HepG2 (cell line): ENCODE data around the gene LRRC32. TPM values are rescaled to one million over a fixed set of nuclear protein-coding genes. Genes with fewer than 3 reads are reported as not detected.

Source experiments
- ATAC-seq: fragments of 200-7000 bp; cut with Tn5 transposase; 3 replicates; pipeline ENCODE4 v1.9.1; 2020; ENCODE audit warnings: mild to moderate bottlenecking, moderate library complexity
- BruUV-seq: library from RNA; stranded (reverse); fragments of 400-500 nt; replicated peaks from 2 replicates; lab custom pipeline; 2021; lab: Mats Ljungman, UMichigan
- CTCF ChIA-PET: fragments of 300-600 bp; formaldehyde crosslinking; extraction: SDS; loops from one replicate; lab custom pipeline; 2021; ENCODE audit warnings: low total read pairs, inconsistent platforms, low intra/inter-chr PET ratio; lab: Yijun Ruan, JAX
- POLR2A ChIA-PET: fragments of 350-600 bp; sonication (Branson Sonifier 250); formaldehyde crosslinking; loops from one replicate; lab custom pipeline; 2020; ENCODE audit warnings: antibody characterized with exemption, inconsistent platforms; lab: Yijun Ruan, JAX
- DNase-seq: peaks from one replicate; pipeline ENCODE4 v3.0.0-alpha.2; 2015; ENCODE audit warnings: low spot score
- FAIRE-seq: peaks from 3 replicates; lab custom pipeline; 2011; peaks lifted over from hg19 to GRCh38; lab: Jason Lieb, UNC
- H2AFZ ChIP-seq: one replicate; pipeline ENCODE4 v1.6.1; 2011; ENCODE audit warnings: low read length, inconsistent platforms
- H3K27ac ChIP-seq: fragments of 300-600 bp; 3 replicates; pipeline ENCODE4 v1.8.0; 2011; ENCODE audit warnings: mixed run types, mild to moderate bottlenecking, mixed read lengths, low read length, inconsistent platforms; ENCODE audit not compliant: insufficient read depth; ENCODE audit errors: extremely low read length
- H3K27me3 ChIP-seq, 2 experiments: fragments of 200-600 bp in 1 of 2; 2 replicates in 1 of 2; 3 replicates in 1 of 2; pipeline versions ENCODE4 v1.6.0 to v1.8.0; 2011; ENCODE audit warnings: low read length in 2 of 2, mild to moderate bottlenecking in 2 of 2, moderate library complexity in 2 of 2, inconsistent platforms in 1 of 2; ENCODE audit not compliant: insufficient read depth in 2 of 2, control insufficient read depth in 1 of 2
- H3K36me3 ChIP-seq, 2 experiments: fragments of 200-600 bp in 1 of 2; replicated peaks in 1 of 2; 2 replicates in 1 of 2; 3 replicates in 1 of 2; pipeline versions ENCODE4 v1.5.1 to v1.8.0; 2011; ENCODE audit warnings: low read length in 2 of 2, inconsistent platforms in 1 of 2; ENCODE audit not compliant: insufficient read depth in 2 of 2, control insufficient read depth in 1 of 2
- H3K4me1 ChIP-seq: 2 replicates; pipeline ENCODE4 v1.5.1; 2012; ENCODE audit warnings: low read length, inconsistent platforms; ENCODE audit not compliant: insufficient read depth
- H3K4me2 ChIP-seq: 2 replicates; pipeline ENCODE4 v1.6.0; 2011; ENCODE audit warnings: low read depth, low read length, inconsistent platforms
- H3K4me3 ChIP-seq, 3 experiments: fragments of 200-600 bp in 1 of 3; sonication (generic), shearing (Covaris generic) in 1 of 3; replicated peaks in 1 of 3; 2 replicates each; pipeline ENCODE4 v1.5.1; 2011 to 2016; ENCODE audit warnings: low read length in 3 of 3, inconsistent platforms in 2 of 3, low read depth in 2 of 3, mild to moderate bottlenecking in 2 of 3, control low read depth in 1 of 3, mixed read lengths in 1 of 3; ENCODE audit not compliant: insufficient read depth in 1 of 3
- H3K79me2 ChIP-seq: one replicate; pipeline ENCODE4 v1.6.1; 2011; ENCODE audit warnings: low read length, inconsistent platforms; ENCODE audit not compliant: insufficient read depth
- H3K9ac ChIP-seq: 2 replicates; pipeline ENCODE4 v1.6.0; 2011; ENCODE audit warnings: mild to moderate bottlenecking, low read depth, low read length, inconsistent platforms; ENCODE audit not compliant: insufficient read depth
- H3K9me3 ChIP-seq: 2 replicates; pipeline ENCODE4 v1.5.1; 2012; ENCODE audit warnings: mild to moderate bottlenecking, low read length
- H4K20me1 ChIP-seq: 2 replicates; pipeline ENCODE4 v1.6.0; 2011; ENCODE audit warnings: inconsistent platforms, mild to moderate bottlenecking, low read length, moderate library complexity; ENCODE audit not compliant: insufficient read depth
- ATF4 ChIP-seq, 2 experiments: fragments of 450-650 bp in 1 of 2; sonication (generic) in 1 of 2; formaldehyde crosslinking; IDR thresholded peaks; 2 replicates each; pipeline versions ENCODE4 v1.5.0 to v1.8.0; 2020 to 2022; ENCODE audit warnings: mild to moderate bottlenecking in 1 of 2, missing genetic modification reagents in 1 of 2
- JUN ChIP-seq: sonication (generic); formaldehyde crosslinking; IDR thresholded peaks from 2 replicates; pipeline ENCODE4 v1.4.0; 2020; ENCODE audit warnings: mild to moderate bottlenecking, missing genetic modification reagents
- NAIF1 ChIP-seq: sonication (generic); formaldehyde crosslinking; IDR thresholded peaks from 2 replicates; pipeline ENCODE4 v1.5.0; 2020; ENCODE audit warnings: mild to moderate bottlenecking, missing genetic modification reagents, borderline replicate concordance
- NONO ChIP-seq, 2 experiments: fragments of 450-650 bp in 1 of 2; sonication (generic) in 1 of 2; formaldehyde crosslinking in 1 of 2; IDR thresholded peaks in 1 of 2; conservative IDR thresholded peaks in 1 of 2; 2 replicates each; pipeline versions ENCODE4 v1.6.1 to v1.8.0; 2017 to 2022; ENCODE audit warnings: mild to moderate bottlenecking in 1 of 2, missing genetic modification reagents in 1 of 2, moderate library complexity in 1 of 2
- NPAS2 ChIP-seq: sonication (generic); formaldehyde crosslinking; IDR thresholded peaks from 2 replicates; pipeline ENCODE4 v1.8.0; 2022; ENCODE audit warnings: mild to moderate bottlenecking, missing genetic modification reagents, borderline replicate concordance
- PLSCR1 ChIP-seq: sonication (generic); formaldehyde crosslinking; IDR thresholded peaks from 2 replicates; pipeline ENCODE4 v1.5.0; 2020; ENCODE audit warnings: missing genetic modification reagents, mild to moderate bottlenecking, borderline replicate concordance
- POGZ ChIP-seq: sonication (generic); formaldehyde crosslinking; IDR thresholded peaks from 2 replicates; pipeline ENCODE4 v1.4.0; 2020; ENCODE audit warnings: mild to moderate bottlenecking, missing genetic modification reagents
- PRMT3 ChIP-seq: sonication (generic); formaldehyde crosslinking; IDR thresholded peaks from 2 replicates; pipeline ENCODE4 v1.8.1; 2022; ENCODE audit warnings: low read depth, mild to moderate bottlenecking, moderate library complexity, missing genetic modification reagents, borderline replicate concordance
- STAT6 ChIP-seq: sonication (generic); formaldehyde crosslinking; IDR thresholded peaks from 2 replicates; pipeline ENCODE4 v1.4.0; 2020; ENCODE audit warnings: missing genetic modification reagents, mild to moderate bottlenecking, borderline replicate concordance
- THAP8 ChIP-seq: sonication (generic); formaldehyde crosslinking; IDR thresholded peaks from 2 replicates; pipeline ENCODE4 v1.5.1; 2020; ENCODE audit warnings: missing genetic modification reagents, mild to moderate bottlenecking, borderline replicate concordance
- TIGD3 ChIP-seq: sonication (generic); formaldehyde crosslinking; IDR thresholded peaks from 2 replicates; pipeline ENCODE4 v1.5.1; 2020; ENCODE audit warnings: mild to moderate bottlenecking, missing genetic modification reagents, borderline replicate concordance
- TP53 ChIP-seq: sonication (generic); formaldehyde crosslinking; conservative IDR thresholded peaks from 2 replicates; pipeline ENCODE4 v1.4.0; 2020; ENCODE audit warnings: missing genetic modification reagents
- ZFP1 ChIP-seq: IDR thresholded peaks from 2 replicates; pipeline ENCODE4 v1.6.1; 2016
- ZFP36 ChIP-seq: fragments of 150-350 bp; IDR thresholded peaks from 2 replicates; pipeline ENCODE4 v1.6.1; 2018; ENCODE audit warnings: borderline replicate concordance, low read length, low read depth; ENCODE audit not compliant: partially characterized antibody
- ZNF556 ChIP-seq: sonication (generic); formaldehyde crosslinking; IDR thresholded peaks from 2 replicates; pipeline ENCODE4 v1.4.0; 2020; ENCODE audit warnings: mild to moderate bottlenecking, missing genetic modification reagents, borderline replicate concordance
- ZSCAN31 ChIP-seq: sonication (generic); formaldehyde crosslinking; IDR thresholded peaks from 2 replicates; pipeline ENCODE4 v1.5.0; 2020; ENCODE audit warnings: low read depth, mild to moderate bottlenecking, missing genetic modification reagents
- WGBS: methylation state at CpG from one replicate; pipeline ENCODE4 v1.1.6; 2017; ENCODE audit warnings: low lambda C conversion rate; 5-methylcytosine and 5-hydroxymethylcytosine counted together
- in situ Hi-C: cut with HindIII; loops from 2 replicates; pipeline ENCODE4 v1.10.0; 2017; ENCODE audit warnings: low pct_unique_long_range_greater_than_20kb; ENCODE audit not compliant: extremely low pct_ligation_motif_present
- intact Hi-C: fragments of 100-400 bp; cut with micrococcal nuclease; formaldehyde crosslinking; loops from one replicate; pipeline ENCODE4 v1.10.0; 2022; ENCODE audit not compliant: unreplicated experiment
- polyA plus RNA-seq, 8 experiments: library from polyadenylated mRNA; depleted of rRNA in 3 of 8; stranded (reverse) in 7 of 8; unstranded in 1 of 8; fragments of >200 nt; fragmentation: Illumina TruSeq in 4 of 8; extraction: Trizol in 4 of 8; gene quantifications; 2 replicates each; pipeline versions ENCODE4 v1.2.1 to v1.2.3, GENCODE V29; 2011 to 2016; ENCODE audit warnings: low read depth in 4 of 8, missing spikeins in 1 of 8, mixed read lengths in 1 of 8; ENCODE audit not compliant: insufficient read depth in 1 of 8
- total RNA-seq, 5 experiments: library from RNA; depleted of rRNA; stranded (reverse); fragments of >200 nt; fragmentation: Illumina TruSeq; extraction: Trizol; gene quantifications; 2 replicates each; pipeline ENCODE4 v1.2.3, GENCODE V29; 2016; ENCODE audit warnings: low read depth in 1 of 5

LRRC32 gene
- total and polyA plus RNA-seq, 2 of the 13 experiments (the other 11 are each of a cell fraction or from before 2014, with no cell fraction given) = 0.07 TPM; not detected in 1

- ATAC-seq (no peak), FAIRE-seq (no peak), DNase-seq (no peak)
- intact Hi-C loops = no loop called here
- no peak overlapping the region for H2AFZ ChIP-seq
- H3K9ac ChIP-seq = no peak overlapping the region
- no peak overlapping the region for H3K4me3 ChIP-seq
- no peaks in the 10 kb centered on the region for H3K4me1 ChIP-seq
- no peak overlapping the region for H3K4me2 ChIP-seq
- WGBS = 31% methylated on average over 8 of the region's 12 CpGs
- peaks cover 7 to 11% of the 10 kb centered on the region in 2 experiments for H3K27me3 ChIP-seq
- no peaks in the 10 kb centered on the region for H3K9me3 ChIP-seq
- H3K79me2 ChIP-seq = no peaks in the 10 kb centered on the region
- in situ Hi-C loops = no loop called here
- H3K27ac ChIP-seq = no peak overlapping the region
- H3K36me3 ChIP-seq = no peaks in the 10 kb centered on the region
- POLR2A ChIA-PET = no interaction called here
- BruUV-seq = no TSS peak
- CTCF ChIA-PET = no interaction called here
- TF ChIP-seq ZSCAN31 (CRISPR knock-in tag) (no peak), TP53 (CRISPR knock-in tag) (no peak), NPAS2 (CRISPR knock-in tag) (no peak), TIGD3 (CRISPR knock-in tag) (no peak), POGZ (CRISPR knock-in tag) (no peak), THAP8 (CRISPR knock-in tag) (no peak), ATF4 (CRISPR knock-in tag; IDR thresholded peaks at IDR 0.05) (no peak), PRMT3 (CRISPR knock-in tag) (no peak), STAT6 (CRISPR knock-in tag) (no peak), JUN (no peak), NAIF1 (CRISPR knock-in tag) (no peak), NONO (IDR thresholded peaks at IDR 0.05) (no peak), NONO (CRISPR knock-in tag; conservative IDR thresholded peaks at IDR 0.05) (no peak), PLSCR1 (no peak), ZFP1 (no peak), ZNF556 (CRISPR knock-in tag) (no peak), ZFP36 (no peak)
- no peaks in the 10 kb centered on the region for H4K20me1 ChIP-seq
Observed at GRCh38 chr11:76623171-76623883, 47.2 kb downstream of the LRRC32 start.
